Right lobe of liver (tissue), 6 donors: ENCODE results near the gene VDR. TPM values are rescaled to one million over a fixed set of nuclear protein-coding genes. Genes with fewer than 3 reads are reported as not detected.

Source experiments
- ATAC-seq, 4 donors: fragments of 200-7000 bp; cut with Tn5 transposase; one replicate each; pipeline ENCODE4 v1.9.1; 2020; ENCODE audit warnings: mild to moderate bottlenecking in 4 of 4, moderate library complexity in 4 of 4
- DNase-seq, 3 donors: peaks; one replicate each; pipeline ENCODE4 v3.0.0-alpha.2; 2020
- H3K27ac ChIP-seq, 3 donors: fragments of 200-600 bp; one replicate each; pipeline ENCODE4 v1.8.0; 2022
- H3K27me3 ChIP-seq, 2 donors: fragments of 200-600 bp; one replicate each; pipeline ENCODE4 v1.8.0; 2022
- H3K36me3 ChIP-seq, 4 donors: fragments of 200-600 bp; sonication (generic) in 1 of 4; one replicate each; pipeline versions ENCODE4 v1.5.1 to v1.8.0; 2017 to 2022; ENCODE audit warnings: control low read depth in 1 of 4
- H3K4me1 ChIP-seq, 4 donors: fragments of 200-600 bp; sonication (generic) in 1 of 4; one replicate each; pipeline versions ENCODE4 v1.5.1 to v1.8.0; 2017 to 2022; ENCODE audit warnings: control low read depth in 1 of 4
- H3K4me3 ChIP-seq, 3 donors: fragments of 200-600 bp; one replicate each; pipeline ENCODE4 v1.8.0; 2022
- H3K9me3 ChIP-seq, 4 donors: fragments of 200-600 bp; sonication (generic) in 1 of 4; one replicate each; pipeline versions ENCODE4 v1.5.1 to v1.8.0; 2017 to 2022; ENCODE audit warnings: control low read depth in 1 of 4
- POLR2A ChIP-seq: fragments of 450-650 bp; IDR thresholded peaks from one replicate; pipeline ENCODE4 v1.6.1; 2017; ENCODE audit warnings: antibody characterized with exemption, mild to moderate bottlenecking
- WGBS: methylation state at CpG from one replicate; pipeline ENCODE4 v1.1.6; 2018; ENCODE audit warnings: low coverage, low lambda C conversion rate; ENCODE audit not compliant: insufficient coverage; ENCODE audit errors: missing lambda C conversion rate; 5-methylcytosine and 5-hydroxymethylcytosine counted together
- intact Hi-C, 2 donors: fragments of 100-400 bp; cut with DNase I; formaldehyde crosslinking; loops; one replicate each; pipeline versions ENCODE4 v1.11.2 to v1.14.1; 2022
- total RNA-seq, 6 experiments: library from RNA; depleted of rRNA in 2 of 6; stranded (reverse); fragments of >200 nt in 2 of 6; fragmentation: NEBNext Ultra II Directional in 3 of 6; extraction: Animal tissue kit (Norgen Biotek cat#: 25700) in 3 of 6; gene quantifications; one replicate each; pipeline versions ENCODE4 v1.1.0 to v1.2.4, GENCODE V29; 2016 to 2023
- TF ChIP-seq, protein P1 (sequence below), 4 donors: fragments of 200-600 bp in 3 of 4; fragments of 450-650 bp in 1 of 4; IDR thresholded peaks; one replicate each; pipeline versions ENCODE4 v1.5.1 to v1.8.0; 2016 to 2022; ENCODE audit warnings: antibody characterized with exemption in 4 of 4, mild to moderate bottlenecking in 2 of 4
- donor health status: DM: no; HTN: yes; CAD: no.
- donor health status: DM: no; HTN: no; CAD: no.
- donor health status: DM: no; HTN: no; CAD: no.
- donor health status: DM: no; HTN: yes; CAD: no.
- donor health status: DM: no; HTN: yes; CAD: no.

The VDR gene
- total RNA-seq, 6 experiments from 2014 or later: 0.18 to 1.2 (median 0.39) TPM

DNA sequence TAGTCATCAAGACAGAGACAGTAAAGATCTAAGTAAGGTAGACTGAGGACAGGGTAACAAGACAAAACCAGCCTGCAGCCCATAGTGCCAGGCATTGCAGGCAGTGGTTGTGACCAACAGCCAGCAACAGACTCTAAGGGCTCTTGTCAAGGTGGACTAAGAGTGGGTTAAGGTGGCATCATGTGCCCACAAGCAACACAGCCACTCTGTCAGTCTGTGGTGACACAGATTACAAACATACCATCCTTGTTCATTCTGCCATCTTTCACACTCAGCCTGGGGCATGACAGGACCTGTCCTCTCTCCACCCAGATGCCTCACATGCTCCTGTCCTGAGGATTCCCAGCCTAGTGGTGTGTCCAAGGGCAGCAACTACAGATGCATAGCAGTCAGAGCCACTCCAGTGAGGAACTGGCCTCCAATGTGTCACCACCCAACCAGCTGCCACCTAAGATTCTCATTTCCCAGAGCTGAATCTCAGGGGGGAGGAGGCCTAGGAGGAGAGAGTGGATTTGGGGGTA is 28.3 kb downstream of the VDR start:
- Histone ChIP-seq H3K27ac (no peak overlapping the region), H3K27me3 (no peaks in the 10 kb centered on the region), H3K36me3 (no peaks in the 10 kb centered on the region), H3K9me3 (no peaks in the 10 kb centered on the region), H3K4me3 (no peak overlapping the region), H3K4me1 (no peaks in the 10 kb centered on the region)
- TF ChIP-seq POLR2A: no peak
- TF ChIP-seq, protein P1, sequence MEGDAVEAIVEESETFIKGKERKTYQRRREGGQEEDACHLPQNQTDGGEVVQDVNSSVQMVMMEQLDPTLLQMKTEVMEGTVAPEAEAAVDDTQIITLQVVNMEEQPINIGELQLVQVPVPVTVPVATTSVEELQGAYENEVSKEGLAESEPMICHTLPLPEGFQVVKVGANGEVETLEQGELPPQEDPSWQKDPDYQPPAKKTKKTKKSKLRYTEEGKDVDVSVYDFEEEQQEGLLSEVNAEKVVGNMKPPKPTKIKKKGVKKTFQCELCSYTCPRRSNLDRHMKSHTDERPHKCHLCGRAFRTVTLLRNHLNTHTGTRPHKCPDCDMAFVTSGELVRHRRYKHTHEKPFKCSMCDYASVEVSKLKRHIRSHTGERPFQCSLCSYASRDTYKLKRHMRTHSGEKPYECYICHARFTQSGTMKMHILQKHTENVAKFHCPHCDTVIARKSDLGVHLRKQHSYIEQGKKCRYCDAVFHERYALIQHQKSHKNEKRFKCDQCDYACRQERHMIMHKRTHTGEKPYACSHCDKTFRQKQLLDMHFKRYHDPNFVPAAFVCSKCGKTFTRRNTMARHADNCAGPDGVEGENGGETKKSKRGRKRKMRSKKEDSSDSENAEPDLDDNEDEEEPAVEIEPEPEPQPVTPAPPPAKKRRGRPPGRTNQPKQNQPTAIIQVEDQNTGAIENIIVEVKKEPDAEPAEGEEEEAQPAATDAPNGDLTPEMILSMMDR (IDR thresholded peaks at IDR 0.05): no peak
- intact Hi-C loops: no loop called here
- DNase-seq (no peak), ATAC-seq (no peak)

DNA sequence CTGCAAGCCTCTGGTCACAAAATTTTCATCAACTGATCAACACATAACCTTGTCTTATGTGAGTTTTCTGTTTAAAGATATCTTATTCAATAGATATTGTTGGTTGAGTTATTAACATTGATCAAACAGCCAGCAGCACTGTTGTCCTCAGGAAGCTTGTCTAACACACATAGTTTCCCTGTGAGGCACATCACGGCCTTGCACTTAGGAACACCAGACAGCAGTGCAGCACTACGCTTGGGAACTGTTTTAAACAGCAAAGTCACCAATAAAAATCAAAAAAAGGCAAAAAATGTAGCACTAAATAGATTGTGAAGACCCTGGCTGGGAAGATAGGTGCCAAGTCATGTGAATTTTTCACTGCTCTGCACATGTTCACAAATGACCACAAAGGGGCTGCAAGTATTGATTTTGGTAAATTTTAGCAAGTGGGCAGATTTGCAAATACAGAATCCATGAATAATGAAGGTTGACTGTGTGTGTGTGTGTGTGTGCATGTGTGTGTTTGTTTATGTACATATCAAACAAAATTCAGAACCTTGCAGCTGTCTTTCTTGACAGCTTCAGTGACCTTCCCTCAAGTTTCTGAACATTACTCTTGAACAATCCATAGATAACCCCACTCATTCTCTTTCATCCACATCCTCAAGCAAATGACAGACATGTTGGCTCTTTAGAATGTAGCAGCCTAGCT is 28.9 kb downstream of the VDR start:
- intact Hi-C loops: no loop called here
- no peak for ATAC-seq
- TF ChIP-seq, protein P1 (IDR thresholded peaks at IDR 0.05): no peak
- TF ChIP-seq POLR2A: no peak
- H3K4me1 ChIP-seq: peaks cover 0 to under 1% (median 0%) of the 10 kb centered on the region in 4 donors
- no peak overlapping the region for H3K27ac ChIP-seq
- no peaks in the 10 kb centered on the region for H3K9me3 ChIP-seq
- H3K27me3 ChIP-seq: no peaks in the 10 kb centered on the region
- no peak overlapping the region for H3K4me3 ChIP-seq
- 92% methylated on average over 2 of the region's 2 CpGs for WGBS
- no peaks in the 10 kb centered on the region for H3K36me3 ChIP-seq
- DNase-seq: no peak

DNA sequence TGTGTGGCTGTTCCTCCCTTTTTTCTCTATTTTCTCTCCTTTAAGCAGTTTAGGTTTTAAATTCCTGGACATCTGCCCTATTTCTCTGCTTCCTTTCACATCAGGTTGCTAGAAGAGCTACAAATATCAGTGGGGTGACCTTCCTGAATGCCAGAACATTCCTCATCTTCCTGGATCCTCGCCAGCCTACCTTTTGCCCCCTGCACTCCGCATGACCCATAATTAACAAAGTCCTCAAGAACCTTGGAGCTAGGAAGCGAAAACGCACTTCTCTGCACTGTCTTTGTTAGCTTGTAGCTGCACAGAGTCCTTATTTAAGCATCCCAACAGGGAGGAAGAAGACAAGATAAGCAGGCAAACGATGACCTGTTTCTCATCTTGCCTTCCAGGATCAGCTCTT is 30.5 kb downstream of the VDR start:
- no peak overlapping the region for H3K27ac ChIP-seq
- TF ChIP-seq, protein P1 (IDR thresholded peaks at IDR 0.05): no peak
- no peak for TF ChIP-seq POLR2A
- ATAC-seq: no peak
- no peak overlapping the region for H3K4me3 ChIP-seq
- peaks cover 0 to 13% (median 4%) of the 10 kb centered on the region in 4 donors for H3K4me1 ChIP-seq
- intact Hi-C loops: no loop called here
- no peaks in the 10 kb centered on the region for H3K27me3 ChIP-seq
- DNase-seq: no peak
- 53% methylated on average over 5 of the region's 5 CpGs for WGBS
- H3K36me3 ChIP-seq: no peaks in the 10 kb centered on the region
- no peaks in the 10 kb centered on the region for H3K9me3 ChIP-seq

DNA sequence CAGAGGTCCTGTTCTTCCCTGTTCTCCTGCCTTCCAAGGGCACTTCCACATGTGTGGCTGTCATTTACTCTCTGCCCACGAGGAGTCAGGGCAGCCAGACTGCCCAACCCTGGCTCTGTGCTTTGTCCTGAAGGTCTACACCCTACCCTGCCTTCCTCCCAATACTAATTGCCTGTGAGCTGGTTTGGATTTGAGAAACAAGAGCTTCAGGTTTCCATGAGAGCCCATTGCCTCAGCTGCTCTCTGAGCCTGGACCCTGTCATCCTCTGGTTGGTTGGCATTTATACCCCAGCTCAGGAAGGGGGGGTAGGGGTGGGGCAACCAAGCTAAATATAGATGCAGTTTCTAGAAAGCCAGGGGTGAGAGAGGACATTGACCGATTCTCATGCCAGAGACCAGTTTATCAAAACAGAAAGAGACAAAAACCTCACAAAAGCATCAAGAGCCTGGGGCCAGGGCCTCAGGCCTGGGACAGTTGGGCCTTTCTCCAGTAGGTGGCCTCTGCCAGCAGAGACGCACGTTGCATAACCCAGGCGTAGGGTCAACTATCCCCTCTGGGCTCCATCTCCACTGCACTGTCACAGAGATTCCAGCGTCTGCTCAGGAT is 34.5 kb downstream of the VDR start:
- no peaks in the 10 kb centered on the region for H3K27me3 ChIP-seq
- H3K36me3 ChIP-seq: no peaks in the 10 kb centered on the region
- intact Hi-C loops: no loop called here
- 3% methylated on average over 4 of the region's 6 CpGs for WGBS
- TF ChIP-seq, protein P1 (IDR thresholded peaks at IDR 0.05): peak; percentile 51 to 59 (median 54)
- no peak for TF ChIP-seq POLR2A
- no peak overlapping the region for H3K4me3 ChIP-seq
- DNase-seq (peak; percentile 67 to 84 (median 78)), ATAC-seq (peak; percentile 92 to 97 (median 93))
- H3K4me1 ChIP-seq: peaks cover 0 to 13% (median 4%) of the 10 kb centered on the region in 4 donors
- peak overlapping the region in 1 of 3 donors; percentile 45 for H3K27ac ChIP-seq
- no peaks in the 10 kb centered on the region for H3K9me3 ChIP-seq
